Neural progenitor cell (in vitro differentiated cells): ENCODE data around the gene PRKCA.

Source experiments
- CTCF ChIP-seq: fragments of 200-600 bp; sonication (generic); IDR thresholded peaks from 2 replicates; pipeline ENCODE4 v1.5.1; 2017; ENCODE audit warnings: antibody characterized with exemption, mild to moderate bottlenecking
- EZH2 ChIP-seq: fragments of 200-600 bp; sonication (generic); IDR thresholded peaks from 2 replicates; pipeline ENCODE4 v1.6.1; 2017; ENCODE audit warnings: antibody characterized with exemption, mild to moderate bottlenecking, moderate library complexity
- EZH2phosphoT487 ChIP-seq: fragments of 200-600 bp; sonication (generic); IDR thresholded peaks from 2 replicates; pipeline ENCODE4 v1.6.1; 2017; ENCODE audit warnings: antibody characterized with exemption

- TF ChIP-seq CTCF (no peak), EZH2 (no peak), EZH2phosphoT487 (peak; percentile 41)
Observed at GRCh38 chr17:66304304-66305174, 2.1 kb downstream of the PRKCA start.
